HepG2 (cell line): ENCODE data around the gene SAMD4B. TPM values are rescaled to one million over a fixed set of nuclear protein-coding genes. Genes with fewer than 3 reads are reported as not detected.

Experiments used
- ATAC-seq: fragments of 200-7000 bp; cut with Tn5 transposase; 3 replicates; pipeline ENCODE4 v1.9.1; 2020; ENCODE audit warnings: mild to moderate bottlenecking, moderate library complexity
- BruUV-seq: library from RNA; stranded (reverse); fragments of 400-500 nt; replicated peaks from 2 replicates; lab custom pipeline; 2021; lab: Mats Ljungman, UMichigan
- CTCF ChIA-PET: fragments of 300-600 bp; formaldehyde crosslinking; extraction: SDS; loops from one replicate; lab custom pipeline; 2021; ENCODE audit warnings: low total read pairs, inconsistent platforms, low intra/inter-chr PET ratio; lab: Yijun Ruan, JAX
- POLR2A ChIA-PET: fragments of 350-600 bp; sonication (Branson Sonifier 250); formaldehyde crosslinking; loops from one replicate; lab custom pipeline; 2020; ENCODE audit warnings: antibody characterized with exemption, inconsistent platforms; lab: Yijun Ruan, JAX
- DNase-seq: peaks from one replicate; pipeline ENCODE4 v3.0.0-alpha.2; 2015; ENCODE audit warnings: low spot score
- FAIRE-seq: peaks from 3 replicates; lab custom pipeline; 2011; peaks lifted over from hg19 to GRCh38; lab: Jason Lieb, UNC
- H2AFZ ChIP-seq: one replicate; pipeline ENCODE4 v1.6.1; 2011; ENCODE audit warnings: low read length, inconsistent platforms
- H3K27ac ChIP-seq: fragments of 300-600 bp; 3 replicates; pipeline ENCODE4 v1.8.0; 2011; ENCODE audit warnings: mixed run types, mild to moderate bottlenecking, mixed read lengths, low read length, inconsistent platforms; ENCODE audit not compliant: insufficient read depth; ENCODE audit errors: extremely low read length
- H3K27me3 ChIP-seq, 2 experiments: fragments of 200-600 bp in 1 of 2; 2 replicates in 1 of 2; 3 replicates in 1 of 2; pipeline versions ENCODE4 v1.6.0 to v1.8.0; 2011; ENCODE audit warnings: low read length in 2 of 2, mild to moderate bottlenecking in 2 of 2, moderate library complexity in 2 of 2, inconsistent platforms in 1 of 2; ENCODE audit not compliant: insufficient read depth in 2 of 2, control insufficient read depth in 1 of 2
- H3K36me3 ChIP-seq, 2 experiments: fragments of 200-600 bp in 1 of 2; replicated peaks in 1 of 2; 2 replicates in 1 of 2; 3 replicates in 1 of 2; pipeline versions ENCODE4 v1.5.1 to v1.8.0; 2011; ENCODE audit warnings: low read length in 2 of 2, inconsistent platforms in 1 of 2; ENCODE audit not compliant: insufficient read depth in 2 of 2, control insufficient read depth in 1 of 2
- H3K4me1 ChIP-seq: 2 replicates; pipeline ENCODE4 v1.5.1; 2012; ENCODE audit warnings: low read length, inconsistent platforms; ENCODE audit not compliant: insufficient read depth
- H3K4me2 ChIP-seq: 2 replicates; pipeline ENCODE4 v1.6.0; 2011; ENCODE audit warnings: low read depth, low read length, inconsistent platforms
- H3K4me3 ChIP-seq, 3 experiments: fragments of 200-600 bp in 1 of 3; sonication (generic), shearing (Covaris generic) in 1 of 3; replicated peaks in 1 of 3; 2 replicates each; pipeline ENCODE4 v1.5.1; 2011 to 2016; ENCODE audit warnings: low read length in 3 of 3, inconsistent platforms in 2 of 3, low read depth in 2 of 3, mild to moderate bottlenecking in 2 of 3, control low read depth in 1 of 3, mixed read lengths in 1 of 3; ENCODE audit not compliant: insufficient read depth in 1 of 3
- H3K79me2 ChIP-seq: one replicate; pipeline ENCODE4 v1.6.1; 2011; ENCODE audit warnings: low read length, inconsistent platforms; ENCODE audit not compliant: insufficient read depth
- H3K9ac ChIP-seq: 2 replicates; pipeline ENCODE4 v1.6.0; 2011; ENCODE audit warnings: mild to moderate bottlenecking, low read depth, low read length, inconsistent platforms; ENCODE audit not compliant: insufficient read depth
- H3K9me3 ChIP-seq: 2 replicates; pipeline ENCODE4 v1.5.1; 2012; ENCODE audit warnings: mild to moderate bottlenecking, low read length
- H4K20me1 ChIP-seq: 2 replicates; pipeline ENCODE4 v1.6.0; 2011; ENCODE audit warnings: inconsistent platforms, mild to moderate bottlenecking, low read length, moderate library complexity; ENCODE audit not compliant: insufficient read depth
- LCORL ChIP-seq, 2 experiments: fragments of 450-650 bp in 1 of 2; sonication (generic) in 1 of 2; formaldehyde crosslinking in 1 of 2; IDR thresholded peaks; 2 replicates each; pipeline versions ENCODE4 v1.5.0 to v1.6.1; 2017 to 2020; ENCODE audit warnings: antibody characterized with exemption in 1 of 2, missing genetic modification reagents in 1 of 2
- POLR2A ChIP-seq, 2 experiments: IDR thresholded peaks; 2 replicates each; pipeline ENCODE4 v1.6.1; 2011; ENCODE audit warnings: low read depth in 2 of 2, low read length in 2 of 2, mild to moderate bottlenecking in 1 of 2, moderate library complexity in 1 of 2; ENCODE audit not compliant: insufficient read depth in 1 of 2
- POLR2AphosphoS5 ChIP-seq: IDR thresholded peaks from 2 replicates; pipeline ENCODE4 v1.6.1; 2012; ENCODE audit warnings: low read depth, low read length
- RFX3 ChIP-seq: IDR thresholded peaks from 2 replicates; pipeline ENCODE4 v1.6.1; 2016; ENCODE audit warnings: missing biosample characterization, missing genetic modification reagents
- WGBS: methylation state at CpG from one replicate; pipeline ENCODE4 v1.1.6; 2017; ENCODE audit warnings: low lambda C conversion rate; 5-methylcytosine and 5-hydroxymethylcytosine counted together
- in situ Hi-C: cut with HindIII; loops from 2 replicates; pipeline ENCODE4 v1.10.0; 2017; ENCODE audit warnings: low pct_unique_long_range_greater_than_20kb; ENCODE audit not compliant: extremely low pct_ligation_motif_present
- intact Hi-C: fragments of 100-400 bp; cut with micrococcal nuclease; formaldehyde crosslinking; loops from one replicate; pipeline ENCODE4 v1.10.0; 2022; ENCODE audit not compliant: unreplicated experiment
- polyA plus RNA-seq, 8 experiments: library from polyadenylated mRNA; depleted of rRNA in 3 of 8; stranded (reverse) in 7 of 8; unstranded in 1 of 8; fragments of >200 nt; fragmentation: Illumina TruSeq in 4 of 8; extraction: Trizol in 4 of 8; gene quantifications; 2 replicates each; pipeline versions ENCODE4 v1.2.1 to v1.2.3, GENCODE V29; 2011 to 2016; ENCODE audit warnings: low read depth in 4 of 8, missing spikeins in 1 of 8, mixed read lengths in 1 of 8; ENCODE audit not compliant: insufficient read depth in 1 of 8
- total RNA-seq, 5 experiments: library from RNA; depleted of rRNA; stranded (reverse); fragments of >200 nt; fragmentation: Illumina TruSeq; extraction: Trizol; gene quantifications; 2 replicates each; pipeline ENCODE4 v1.2.3, GENCODE V29; 2016; ENCODE audit warnings: low read depth in 1 of 5
- TF ChIP-seq, protein P1 (sequence below), 2 experiments: sonication (generic) in 1 of 2; formaldehyde crosslinking in 1 of 2; IDR thresholded peaks; 2 replicates each; pipeline versions ENCODE4 v1.6.1 to v1.9.0; 2014 to 2022; ENCODE audit warnings: antibody characterized with exemption in 1 of 2, borderline replicate concordance in 1 of 2, inconsistent platforms in 1 of 2, low read depth in 1 of 2, missing genetic modification reagents in 1 of 2

SAMD4B gene
- total and polyA plus RNA-seq, 2 of the 13 experiments (the other 11 are each of a cell fraction or from before 2014, with no cell fraction given), result 26.0 to 31.8 TPM

- TF ChIP-seq LCORL (IDR thresholded peaks at IDR 0.05), result no peak
- 0 out of 2 replicates have a peak, but pooled peaks have one; percentile 23 for TF ChIP-seq LCORL (CRISPR knock-in tag; IDR thresholded peaks at IDR 0.05)
- TF ChIP-seq, protein P1, sequence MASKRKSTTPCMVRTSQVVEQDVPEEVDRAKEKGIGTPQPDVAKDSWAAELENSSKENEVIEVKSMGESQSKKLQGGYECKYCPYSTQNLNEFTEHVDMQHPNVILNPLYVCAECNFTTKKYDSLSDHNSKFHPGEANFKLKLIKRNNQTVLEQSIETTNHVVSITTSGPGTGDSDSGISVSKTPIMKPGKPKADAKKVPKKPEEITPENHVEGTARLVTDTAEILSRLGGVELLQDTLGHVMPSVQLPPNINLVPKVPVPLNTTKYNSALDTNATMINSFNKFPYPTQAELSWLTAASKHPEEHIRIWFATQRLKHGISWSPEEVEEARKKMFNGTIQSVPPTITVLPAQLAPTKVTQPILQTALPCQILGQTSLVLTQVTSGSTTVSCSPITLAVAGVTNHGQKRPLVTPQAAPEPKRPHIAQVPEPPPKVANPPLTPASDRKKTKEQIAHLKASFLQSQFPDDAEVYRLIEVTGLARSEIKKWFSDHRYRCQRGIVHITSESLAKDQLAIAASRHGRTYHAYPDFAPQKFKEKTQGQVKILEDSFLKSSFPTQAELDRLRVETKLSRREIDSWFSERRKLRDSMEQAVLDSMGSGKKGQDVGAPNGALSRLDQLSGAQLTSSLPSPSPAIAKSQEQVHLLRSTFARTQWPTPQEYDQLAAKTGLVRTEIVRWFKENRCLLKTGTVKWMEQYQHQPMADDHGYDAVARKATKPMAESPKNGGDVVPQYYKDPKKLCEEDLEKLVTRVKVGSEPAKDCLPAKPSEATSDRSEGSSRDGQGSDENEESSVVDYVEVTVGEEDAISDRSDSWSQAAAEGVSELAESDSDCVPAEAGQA (IDR thresholded peaks at IDR 0.05; ENCODE audit: low read depth), result peak; percentile 77; the same call in 1 of the 2 replicates
- TF ChIP-seq, protein P1 (CRISPR knock-in tag; IDR thresholded peaks at IDR 0.05; ENCODE audit: borderline replicate concordance), result no peak
These were observed 88.7 kb downstream of the SAMD4B start (continued) for GRCh38 chr19:39430675-39431593.

- no peak for FAIRE-seq
- Histone ChIP-seq H4K20me1 (peaks cover 29% of the 10 kb centered on the region), H2AFZ (no peak overlapping the region), H3K27ac (no peak overlapping the region), H3K36me3 (peaks cover 11 to 26% of the 10 kb centered on the region in 2 experiments), H3K79me2 (peaks cover 24% of the 10 kb centered on the region), H3K9ac (no peak overlapping the region), H3K9me3 (no peaks in the 10 kb centered on the region), H3K4me1 (peaks cover 76% of the 10 kb centered on the region), H3K27me3 (no peaks in the 10 kb centered on the region; a peak in 1 of 5 replicates), H3K4me2 (no peak overlapping the region), H3K4me3 (no peak overlapping the region)
- in situ Hi-C loops (no loop called here), intact Hi-C loops (no loop called here)
- ChIA-PET POLR2A (interaction anchor here (0.9 to 2.4 kb wide), 7 partner anchors 13 to 41 kb away, joined by 3 to 12 read pairs (median 6); partner anchors contain the start of genes MED29, PLEKHG2 and SUPT5H), CTCF (no interaction called here)
- no TSS peak for BruUV-seq
- 96% methylated on average over 8 of the region's 8 CpGs for WGBS
- no peak for ATAC-seq
- DNase-seq, result no peak
- TF ChIP-seq RFX3 (CRISPR knock-in tag) (no peak), POLR2AphosphoS5 (0 out of 2 replicates have a peak, but pooled peaks have one; percentile 11), POLR2A (IDR thresholded peaks at IDR 0.05; ENCODE audit: insufficient read depth in 1 of 2, low read depth in 2 of 2, low read length in 2 of 2) (peak in 1 of 2 experiments; percentile 21; a peak in 1 of 4 replicates)
These were observed 90.4 kb downstream of the SAMD4B start for GRCh38 chr19:39432677-39433025.
